ENCODE results near the gene MPHOSPH6.

Gene MPHOSPH6

DNA sequence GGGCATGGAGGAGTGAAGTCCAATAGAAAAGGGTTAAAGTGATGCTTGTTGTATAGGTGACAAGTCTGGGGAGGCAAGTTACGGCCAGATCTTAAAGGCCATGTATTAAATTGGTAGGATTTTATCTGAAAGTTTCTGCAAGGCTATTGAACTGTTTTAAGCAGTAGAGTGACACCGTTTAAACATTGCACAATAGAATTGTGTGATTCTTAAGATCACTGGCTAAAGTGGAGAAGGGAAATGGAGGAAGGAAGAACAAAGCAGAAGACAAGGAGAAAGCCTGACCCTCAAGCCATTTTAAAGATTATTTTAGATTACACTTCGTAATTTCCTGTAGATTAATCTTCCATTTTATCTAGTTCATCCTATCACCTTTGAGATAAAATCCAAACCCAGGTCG is 5.6 kb upstream of the MPHOSPH6 start:
- DNase-seq (ENCODE audit: low read depth, low spot score), result no peak
- no peak overlapping the region for H3K4me3 ChIP-seq (ENCODE audit: insufficient read length, low read depth)
- H3K4me1 ChIP-seq (ENCODE audit: insufficient read depth, insufficient read length), result no peaks in the 10 kb centered on the region
- H3K36me3 ChIP-seq (ENCODE audit: insufficient read depth, insufficient read length, low read length), result no peaks in the 10 kb centered on the region
- H3K27me3 ChIP-seq (ENCODE audit: insufficient read depth, insufficient read length), result peaks cover 6% of the 10 kb centered on the region
- TF ChIP-seq SUZ12 (IDR thresholded peaks at IDR 0.05; ENCODE audit: extremely low read depth, insufficient read depth, insufficient read length), result no peak
- no peak for TF ChIP-seq ZNF274 (IDR thresholded peaks at IDR 0.05; ENCODE audit: low read depth, low read length)
- TF ChIP-seq YY1 (IDR thresholded peaks at IDR 0.05; ENCODE audit: insufficient read depth, insufficient read length), result no peak
- peaks cover 10% of the 10 kb centered on the region; the same call in 1 of the 2 replicates for H3K9me3 ChIP-seq (ENCODE audit: insufficient read depth, low read length)
- H3K9ac ChIP-seq (ENCODE audit: insufficient read length, low read depth), result no peak overlapping the region

DNA sequence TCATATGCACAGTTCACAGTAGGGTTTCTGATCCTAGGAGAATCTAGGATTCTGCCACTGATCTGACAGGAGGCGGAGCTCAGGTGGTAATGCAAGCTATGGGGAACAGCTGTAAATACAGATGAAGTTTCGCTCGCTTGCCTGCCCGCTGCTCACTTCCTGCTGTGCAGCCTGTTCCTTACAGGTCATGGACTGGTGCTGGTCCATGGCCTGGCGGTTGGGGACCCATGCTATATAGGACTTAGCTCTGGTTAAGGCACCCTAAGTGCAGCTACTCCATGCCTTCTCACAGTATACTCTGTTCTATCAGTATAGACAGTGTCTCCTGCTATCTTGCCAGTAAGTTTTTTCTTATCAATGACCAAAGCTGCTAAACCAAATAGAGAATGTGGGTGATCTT is 2.4 kb downstream of the MPHOSPH6 start:
- Histone ChIP-seq H3K4me3 (ENCODE audit: insufficient read length, low read depth) (no peak overlapping the region), H3K9ac (ENCODE audit: insufficient read length, low read depth) (no peak overlapping the region), H3K36me3 (ENCODE audit: insufficient read depth, insufficient read length, low read length) (peaks cover 62% of the 10 kb centered on the region), H3K9me3 (ENCODE audit: insufficient read depth, low read length) (peaks cover 14% of the 10 kb centered on the region; the same call in 1 of the 2 replicates), H3K4me1 (ENCODE audit: insufficient read depth, insufficient read length) (no peaks in the 10 kb centered on the region), H3K27me3 (ENCODE audit: insufficient read depth, insufficient read length) (peaks cover 8% of the 10 kb centered on the region)
- no peak for DNase-seq (ENCODE audit: low read depth, low spot score)
- TF ChIP-seq SUZ12 (IDR thresholded peaks at IDR 0.05; ENCODE audit: extremely low read depth, insufficient read depth, insufficient read length), result no peak
- TF ChIP-seq YY1 (IDR thresholded peaks at IDR 0.05; ENCODE audit: insufficient read depth, insufficient read length), result no peak
- no peak for TF ChIP-seq ZNF274 (IDR thresholded peaks at IDR 0.05; ENCODE audit: low read depth, low read length)

DNA sequence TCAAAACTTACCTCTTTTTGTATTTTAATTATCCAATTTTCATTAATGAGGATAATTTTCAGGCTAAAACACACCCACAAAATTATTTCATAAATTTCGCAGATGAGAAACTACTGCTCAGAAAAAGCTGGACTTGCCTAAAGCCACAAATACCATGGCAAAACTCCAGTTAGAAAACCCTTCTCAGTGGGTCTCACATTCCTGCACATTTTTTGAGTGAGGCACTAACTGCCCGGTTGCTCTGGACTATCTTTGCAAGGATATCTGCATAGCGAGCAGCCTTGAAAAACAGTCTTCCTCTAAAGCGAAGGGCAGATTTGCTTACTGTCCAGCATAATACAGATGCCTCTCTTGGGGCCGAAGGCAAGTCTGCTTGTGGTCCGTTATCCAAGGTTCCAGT is 9.8 kb downstream of the MPHOSPH6 start:
- TF ChIP-seq ZNF274 (IDR thresholded peaks at IDR 0.05; ENCODE audit: low read depth, low read length) (no peak), SUZ12 (IDR thresholded peaks at IDR 0.05; ENCODE audit: extremely low read depth, insufficient read depth, insufficient read length) (no peak), YY1 (IDR thresholded peaks at IDR 0.05; ENCODE audit: insufficient read depth, insufficient read length) (no peak)
- Histone ChIP-seq H3K36me3 (ENCODE audit: insufficient read depth, insufficient read length, low read length) (peaks cover 83% of the 10 kb centered on the region), H3K4me3 (ENCODE audit: insufficient read length, low read depth) (no peak overlapping the region)

DNA sequence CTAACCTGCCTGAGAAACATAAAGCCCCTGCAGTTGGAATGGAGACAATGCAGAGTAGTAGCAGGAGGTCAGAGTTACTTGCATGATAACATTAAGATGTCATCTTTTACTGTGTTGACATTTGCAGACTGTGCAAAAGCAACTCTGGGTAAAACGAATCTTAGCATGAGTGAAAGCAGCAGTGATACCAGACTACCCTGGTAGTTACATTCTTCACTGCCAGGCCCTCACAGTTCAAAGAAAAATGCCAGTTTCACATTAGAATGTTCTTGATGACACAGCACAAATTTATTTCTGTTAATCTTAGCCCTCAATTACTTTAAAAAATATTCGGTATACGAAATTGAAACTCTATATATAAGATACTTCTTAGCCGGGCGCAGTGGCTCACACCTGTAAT is 12.2 kb downstream of the MPHOSPH6 start:
- DNase-seq (ENCODE audit: low read depth, low spot score), result no peak
- H3K4me1 ChIP-seq (ENCODE audit: insufficient read depth, insufficient read length), result no peaks in the 10 kb centered on the region
- H3K9me3 ChIP-seq (ENCODE audit: insufficient read depth, low read length), result no peaks in the 10 kb centered on the region
- H3K4me3 ChIP-seq (ENCODE audit: insufficient read length, low read depth), result no peak overlapping the region
- TF ChIP-seq SUZ12 (IDR thresholded peaks at IDR 0.05; ENCODE audit: extremely low read depth, insufficient read depth, insufficient read length), result no peak
- no peak for TF ChIP-seq ZNF274 (IDR thresholded peaks at IDR 0.05; ENCODE audit: low read depth, low read length)
- no peak for TF ChIP-seq YY1 (IDR thresholded peaks at IDR 0.05; ENCODE audit: insufficient read depth, insufficient read length)
- no peak overlapping the region for H3K9ac ChIP-seq (ENCODE audit: insufficient read length, low read depth)
- no peaks in the 10 kb centered on the region for H3K27me3 ChIP-seq (ENCODE audit: insufficient read depth, insufficient read length)
- peaks cover 78% of the 10 kb centered on the region for H3K36me3 ChIP-seq (ENCODE audit: insufficient read depth, insufficient read length, low read length)

More for the DNA sequence above, 9.8 kb downstream of the MPHOSPH6 start:
- Histone ChIP-seq H3K27me3 (ENCODE audit: insufficient read depth, insufficient read length) (no peaks in the 10 kb centered on the region), H3K9ac (ENCODE audit: insufficient read length, low read depth) (no peak overlapping the region), H3K4me1 (ENCODE audit: insufficient read depth, insufficient read length) (no peaks in the 10 kb centered on the region), H3K9me3 (ENCODE audit: insufficient read depth, low read length) (no peaks in the 10 kb centered on the region)
- DNase-seq (ENCODE audit: low read depth, low spot score), result no peak

DNA sequence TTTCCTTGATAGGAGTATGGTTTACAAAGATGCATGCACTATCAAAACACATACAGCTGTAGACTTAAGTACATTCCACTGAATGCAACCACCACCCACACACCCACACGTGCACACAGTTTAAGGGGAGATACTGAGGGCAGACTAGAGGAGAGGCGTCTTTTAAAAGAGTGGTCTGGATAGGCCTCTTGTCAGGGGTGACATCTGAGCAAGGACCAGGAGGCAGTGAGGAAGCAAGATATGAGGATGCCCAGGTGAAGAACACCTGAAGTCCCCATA is 12.6 kb downstream of the MPHOSPH6 start:
- Histone ChIP-seq H3K4me3 (ENCODE audit: insufficient read length, low read depth) (no peak overlapping the region), H3K27me3 (ENCODE audit: insufficient read depth, insufficient read length) (no peaks in the 10 kb centered on the region), H3K36me3 (ENCODE audit: insufficient read depth, insufficient read length, low read length) (peaks cover 78% of the 10 kb centered on the region), H3K4me1 (ENCODE audit: insufficient read depth, insufficient read length) (no peaks in the 10 kb centered on the region), H3K9me3 (ENCODE audit: insufficient read depth, low read length) (no peaks in the 10 kb centered on the region), H3K9ac (ENCODE audit: insufficient read length, low read depth) (no peak overlapping the region)
- DNase-seq (ENCODE audit: low read depth, low spot score), result no peak
- no peak for TF ChIP-seq SUZ12 (IDR thresholded peaks at IDR 0.05; ENCODE audit: extremely low read depth, insufficient read depth, insufficient read length)
- no peak for TF ChIP-seq YY1 (IDR thresholded peaks at IDR 0.05; ENCODE audit: insufficient read depth, insufficient read length)
- TF ChIP-seq ZNF274 (IDR thresholded peaks at IDR 0.05; ENCODE audit: low read depth, low read length), result no peak

DNA sequence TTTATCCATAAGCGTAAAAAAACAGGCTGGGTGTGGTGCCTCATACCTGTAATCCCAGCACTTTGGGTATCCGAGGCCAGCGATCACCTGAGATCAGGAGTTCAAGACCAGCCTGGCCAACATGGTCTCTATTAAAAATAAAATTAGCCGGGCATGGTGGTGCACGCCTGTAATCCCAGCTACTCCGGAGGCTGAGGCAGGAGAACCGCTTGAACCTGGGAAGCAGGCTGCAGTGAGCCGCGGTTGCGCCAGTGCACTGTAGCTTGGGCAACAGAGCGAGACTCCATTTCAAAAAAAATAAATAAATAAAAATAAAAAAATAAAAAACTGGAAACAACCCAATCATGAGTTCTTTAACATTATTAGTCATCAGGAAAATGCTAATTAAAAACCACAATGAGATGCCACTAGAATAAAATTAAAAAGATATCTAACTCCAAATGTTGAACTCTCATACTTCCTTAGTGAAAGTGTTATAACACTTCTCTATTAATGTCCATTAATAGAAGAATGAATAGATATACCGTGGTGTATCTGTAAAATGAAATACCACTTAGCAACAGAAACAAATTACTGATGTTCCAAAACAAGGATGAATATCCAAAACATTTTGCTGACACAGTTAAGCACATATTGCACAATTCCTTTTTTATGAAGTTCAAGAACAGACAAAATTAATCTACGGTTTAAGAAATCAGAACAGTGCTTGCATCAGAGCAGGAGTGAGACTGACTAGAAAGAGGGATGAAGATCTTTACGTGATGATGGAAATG is 13.1 kb downstream of the MPHOSPH6 start:
- Histone ChIP-seq H3K4me1 (ENCODE audit: insufficient read depth, insufficient read length) (no peaks in the 10 kb centered on the region), H3K9me3 (ENCODE audit: insufficient read depth, low read length) (no peaks in the 10 kb centered on the region), H3K4me3 (ENCODE audit: insufficient read length, low read depth) (no peak overlapping the region), H3K9ac (ENCODE audit: insufficient read length, low read depth) (no peak overlapping the region), H3K36me3 (ENCODE audit: insufficient read depth, insufficient read length, low read length) (peaks cover 76% of the 10 kb centered on the region), H3K27me3 (ENCODE audit: insufficient read depth, insufficient read length) (no peaks in the 10 kb centered on the region)
- TF ChIP-seq SUZ12 (IDR thresholded peaks at IDR 0.05; ENCODE audit: extremely low read depth, insufficient read depth, insufficient read length), result no peak
- no peak for TF ChIP-seq ZNF274 (IDR thresholded peaks at IDR 0.05; ENCODE audit: low read depth, low read length)
- no peak for TF ChIP-seq YY1 (IDR thresholded peaks at IDR 0.05; ENCODE audit: insufficient read depth, insufficient read length)
- no peak for DNase-seq (ENCODE audit: low read depth, low spot score)

DNA sequence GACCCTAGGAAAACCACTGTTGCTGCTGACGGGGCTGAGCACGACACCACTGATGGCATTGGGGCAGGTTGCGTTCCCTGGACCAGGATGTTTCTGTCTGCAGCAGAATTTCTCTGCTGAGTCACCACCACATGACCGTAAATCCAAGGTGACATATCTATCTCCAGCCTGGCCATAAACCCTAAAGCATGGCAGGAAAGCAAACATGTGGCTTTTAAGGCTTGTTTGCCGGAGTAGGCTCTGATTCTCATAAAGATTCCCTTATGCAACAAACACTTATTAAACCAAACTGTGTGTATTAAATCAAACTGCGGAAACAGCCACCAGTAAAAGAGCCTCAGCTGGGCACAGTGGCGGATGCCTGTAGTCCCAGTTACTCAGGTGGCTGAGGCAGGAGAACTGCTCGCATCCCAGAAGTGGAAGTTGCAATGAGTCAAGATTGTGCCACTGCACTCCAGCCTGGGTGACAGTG is 17.3 kb downstream of the MPHOSPH6 start:
- Histone ChIP-seq H3K4me1 (ENCODE audit: insufficient read depth, insufficient read length) (no peaks in the 10 kb centered on the region), H3K36me3 (ENCODE audit: insufficient read depth, insufficient read length, low read length) (peaks cover 78% of the 10 kb centered on the region), H3K9ac (ENCODE audit: insufficient read length, low read depth) (no peak overlapping the region), H3K27me3 (ENCODE audit: insufficient read depth, insufficient read length) (no peaks in the 10 kb centered on the region), H3K9me3 (ENCODE audit: insufficient read depth, low read length) (no peaks in the 10 kb centered on the region), H3K4me3 (ENCODE audit: insufficient read length, low read depth) (no peak overlapping the region)
- DNase-seq (ENCODE audit: low read depth, low spot score), result no peak
- TF ChIP-seq YY1 (IDR thresholded peaks at IDR 0.05; ENCODE audit: insufficient read depth, insufficient read length) (no peak), ZNF274 (IDR thresholded peaks at IDR 0.05; ENCODE audit: low read depth, low read length) (no peak), SUZ12 (IDR thresholded peaks at IDR 0.05; ENCODE audit: extremely low read depth, insufficient read depth, insufficient read length) (no peak)

Measured in NT2/D1 (cell line).